Activated CD4-positive, alpha-beta T cell treated with anti-CD3 and anti-CD28 coated beads for 4 hours (primary cell): Measurements from ENCODE around the gene PDZRN3.
"Not testable (repeated sequence)": the region's sequence is repeated elsewhere in the genome, so short reads cannot be mapped to it uniquely, and the experiment has no call there.

Experiments
- DNase-seq, 2 donors: peaks; one replicate each; pipeline ENCODE4 v3.0.0-alpha.2; 2020

PDZRN3 gene

DNA sequence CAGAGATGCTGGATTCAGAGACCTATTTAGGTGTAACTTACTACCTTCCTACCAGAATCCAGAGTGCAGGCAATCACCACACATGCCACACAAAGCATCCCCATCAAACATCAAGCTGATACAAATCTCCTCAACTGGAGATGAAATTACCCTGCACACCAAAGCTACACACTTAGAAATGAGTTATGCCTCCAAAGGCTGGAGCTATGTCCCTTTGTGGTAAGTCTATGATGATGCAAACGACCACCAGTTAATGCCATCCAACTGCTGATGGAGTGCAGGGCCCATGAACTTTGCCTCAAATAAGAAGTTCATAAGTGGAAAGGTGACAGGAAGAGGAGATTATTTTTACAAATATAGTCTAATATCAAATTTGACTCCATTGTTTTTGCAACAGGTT is 38.1 kb downstream of the PDZRN3 start:
- DNase-seq = no peak

DNA sequence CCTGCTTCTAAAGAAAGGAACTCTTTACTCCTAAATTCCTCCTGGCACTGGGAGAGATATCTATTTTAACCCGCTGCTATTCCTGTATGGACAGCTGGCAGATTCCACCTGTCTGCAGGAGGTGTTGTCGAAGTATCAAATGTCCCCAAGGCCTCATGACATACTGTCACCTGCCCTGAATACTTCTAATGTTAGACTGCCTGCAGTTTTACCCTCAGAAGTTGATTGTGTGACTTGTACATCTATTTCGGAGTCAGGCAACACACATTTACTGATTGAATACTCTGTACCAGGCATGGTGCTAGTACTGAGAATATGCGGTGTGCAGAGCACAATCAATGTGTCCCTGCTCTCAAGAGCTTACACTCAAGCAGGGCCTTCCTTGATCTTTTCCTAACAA is 38.6 kb downstream of the PDZRN3 start:
- no peak for DNase-seq

DNA sequence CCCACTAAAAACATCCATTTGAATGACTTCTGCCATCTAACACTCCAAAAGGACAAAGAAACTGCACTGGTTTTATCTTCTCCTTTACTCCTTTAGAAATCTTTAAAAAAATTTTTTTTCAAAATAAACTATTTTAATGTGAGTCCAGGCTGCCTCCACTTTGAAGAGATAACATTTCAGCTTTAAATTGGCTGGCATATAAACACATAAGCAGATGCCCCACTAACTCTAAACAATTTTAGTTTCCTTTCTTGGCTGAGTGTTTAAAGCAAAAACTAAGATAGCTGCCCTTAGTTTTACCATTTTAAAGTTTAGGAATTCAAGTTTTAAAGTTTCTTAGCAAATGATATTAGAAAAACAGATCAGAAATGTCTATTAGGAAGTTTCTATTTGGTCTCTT is 39.9 kb downstream of the PDZRN3 start:
- no peak for DNase-seq

DNA sequence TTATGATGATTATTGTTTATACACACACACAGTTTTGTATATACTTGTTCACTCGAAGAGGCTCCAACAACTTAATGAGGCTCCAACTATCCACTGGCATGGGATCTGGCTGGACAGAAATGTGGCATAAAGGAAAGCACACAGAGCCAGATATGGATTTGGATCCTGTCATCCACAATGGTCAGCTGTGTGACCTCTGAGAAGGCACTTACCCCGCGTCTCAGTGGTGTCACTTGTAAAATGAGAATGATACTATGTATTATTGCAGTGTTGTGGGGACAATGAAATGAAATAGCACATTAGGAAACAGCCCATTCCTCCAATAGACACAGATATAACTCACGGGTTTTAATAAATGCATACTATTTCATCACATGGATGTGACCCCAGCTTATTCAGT is 42.2 kb downstream of the PDZRN3 start:
- no peak for DNase-seq

DNA sequence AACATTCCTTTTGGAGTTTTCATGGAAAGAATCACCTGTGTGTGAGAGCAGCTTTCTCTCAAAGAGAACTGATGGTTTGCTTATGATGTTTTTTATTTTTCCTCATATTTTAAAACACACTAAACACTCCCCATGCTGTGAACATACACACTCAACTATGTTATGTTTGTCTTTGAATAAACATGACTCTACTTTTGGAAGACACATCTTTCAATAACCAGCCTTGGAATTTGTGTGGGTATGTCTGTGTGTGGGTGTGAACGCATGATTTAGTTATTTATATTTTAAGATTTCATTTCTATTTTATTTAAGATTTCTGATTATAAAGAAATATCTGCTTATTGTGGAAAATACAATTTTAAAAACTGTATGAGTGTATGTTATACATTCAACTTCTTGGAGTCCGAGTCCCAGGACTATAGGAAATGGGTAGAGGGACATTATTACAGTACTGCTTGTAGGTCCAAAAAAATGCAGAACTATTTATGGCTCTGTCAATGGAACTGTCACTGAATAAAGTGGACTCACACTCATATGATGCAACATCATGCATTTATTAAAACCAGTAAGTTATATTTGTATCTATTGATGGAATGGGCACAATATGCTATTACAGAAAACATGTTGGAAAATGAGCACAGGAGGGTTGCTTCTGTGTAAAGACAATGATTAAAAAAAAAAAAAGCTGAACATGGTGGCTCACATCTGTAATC is 43.5 kb downstream of the PDZRN3 start:
- no peak for DNase-seq

DNA sequence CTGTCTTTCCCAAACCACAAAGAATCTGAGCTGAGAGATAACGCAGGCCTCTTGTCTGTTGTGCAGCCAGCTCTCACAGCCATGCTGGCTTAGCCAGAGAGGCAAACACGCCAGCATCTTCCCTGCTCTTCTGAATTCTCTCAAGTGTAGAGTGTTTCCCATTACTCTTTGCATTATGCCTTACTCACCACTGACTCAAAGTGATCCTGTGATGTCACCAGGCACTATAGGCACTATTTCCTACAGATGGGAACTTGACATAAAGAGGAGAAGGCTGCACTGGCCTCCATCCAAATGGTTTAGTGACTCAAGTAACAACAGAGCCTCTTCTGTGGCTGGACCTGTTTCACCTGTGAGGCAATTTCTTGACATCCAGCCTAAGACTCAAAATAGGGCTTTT is 44.4 kb downstream of the PDZRN3 start:
- no peak for DNase-seq

DNA sequence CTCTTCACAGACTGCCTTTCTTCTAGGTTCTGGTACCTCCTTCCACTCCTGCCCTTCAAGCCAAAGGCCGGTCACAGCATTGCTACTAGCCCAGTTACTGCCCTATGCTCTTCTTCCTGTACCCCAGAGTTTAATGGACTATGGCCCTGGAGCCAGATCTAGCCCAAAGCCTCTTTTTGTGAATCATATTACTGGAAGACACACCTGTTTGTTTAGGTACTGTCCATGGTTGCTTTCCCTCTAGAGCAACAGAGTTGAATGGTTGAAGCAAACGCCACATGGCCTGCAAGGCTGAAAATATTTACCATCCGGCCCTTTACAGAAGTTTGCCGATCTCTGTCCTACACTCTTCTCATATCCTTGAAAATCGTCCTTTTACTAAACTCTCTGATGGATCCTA is 47.0 kb downstream of the PDZRN3 start:
- no peak for DNase-seq

DNA sequence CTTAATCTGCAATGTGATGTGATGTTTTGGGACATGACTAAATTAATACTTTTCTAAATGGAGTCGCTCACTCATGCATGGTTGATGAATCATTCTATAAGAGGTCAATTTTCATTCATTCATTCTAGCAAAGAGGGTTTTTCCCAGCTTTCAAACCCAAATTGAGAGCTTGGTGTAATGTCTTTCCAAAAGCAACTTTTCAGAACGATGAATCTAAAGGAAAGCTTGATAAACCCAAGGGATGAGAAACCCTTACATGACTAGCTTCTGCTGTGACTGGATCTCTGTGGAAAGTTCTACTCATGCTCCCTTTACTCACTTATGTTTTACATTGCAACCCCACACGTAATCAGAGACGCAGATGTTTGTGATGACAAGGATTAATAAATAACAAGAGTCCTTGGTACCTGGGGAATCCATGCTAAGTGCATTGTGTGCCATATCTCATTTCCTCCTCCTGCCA is 47.7 kb downstream of the PDZRN3 start:
- no peak for DNase-seq

DNA sequence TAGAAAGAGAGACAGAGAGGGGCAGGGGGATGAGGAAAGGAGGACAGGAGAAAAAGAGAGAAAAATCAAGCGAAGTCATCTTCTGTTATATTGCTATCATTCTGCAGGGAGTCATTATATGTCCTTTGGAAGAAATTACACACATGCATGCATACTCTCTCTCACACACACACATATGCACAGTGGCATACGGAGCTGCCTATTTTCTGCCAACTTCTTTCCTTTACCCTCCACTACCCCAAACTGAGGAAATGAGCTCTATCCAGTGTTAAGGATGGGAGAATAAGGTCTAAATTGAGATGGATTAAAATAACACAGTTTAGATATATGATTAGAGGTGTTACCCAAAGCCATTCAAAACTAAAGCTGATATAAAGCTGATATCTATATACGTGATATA is 48.8 kb downstream of the PDZRN3 start:
- DNase-seq = no peak

DNA sequence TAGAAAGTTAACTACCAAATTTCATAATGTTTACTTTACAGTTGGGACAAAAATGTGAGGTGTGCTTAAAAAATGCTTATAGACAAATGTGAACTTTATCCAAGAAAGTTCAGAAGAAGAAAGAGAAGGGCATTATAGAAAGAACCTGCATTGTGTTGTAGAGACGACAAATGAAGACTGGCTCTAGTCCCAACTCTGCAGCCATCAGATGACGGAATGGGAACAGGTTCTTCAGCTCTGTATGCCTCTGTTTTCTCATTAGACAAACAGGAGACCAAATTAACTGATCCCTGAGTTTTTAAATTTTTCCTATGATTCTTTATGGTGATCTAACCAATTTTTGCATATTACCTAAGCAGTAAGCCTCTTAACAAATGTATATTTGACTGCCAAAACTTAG is 49.2 kb downstream of the PDZRN3 start:
- DNase-seq = no peak

DNA sequence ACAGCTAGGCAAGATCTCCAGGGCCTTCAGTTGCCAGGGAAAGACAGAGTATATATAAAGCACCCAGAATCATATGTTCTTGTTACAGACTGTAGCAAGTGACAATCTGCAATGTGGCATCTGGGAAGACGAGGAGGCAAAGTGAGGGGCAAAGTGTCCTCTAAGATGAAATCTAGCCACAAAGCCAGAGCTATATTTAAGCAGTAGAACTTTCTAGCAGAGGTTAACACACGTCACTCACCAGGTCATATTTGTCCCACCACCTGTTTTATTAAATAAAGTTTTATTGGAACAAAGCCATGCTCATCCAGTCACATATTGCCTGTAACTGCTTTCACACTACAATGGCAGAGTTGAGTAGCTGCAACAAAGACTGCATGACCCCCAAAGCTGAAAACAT is 51.5 kb downstream of the PDZRN3 start:
- no peak for DNase-seq

DNA sequence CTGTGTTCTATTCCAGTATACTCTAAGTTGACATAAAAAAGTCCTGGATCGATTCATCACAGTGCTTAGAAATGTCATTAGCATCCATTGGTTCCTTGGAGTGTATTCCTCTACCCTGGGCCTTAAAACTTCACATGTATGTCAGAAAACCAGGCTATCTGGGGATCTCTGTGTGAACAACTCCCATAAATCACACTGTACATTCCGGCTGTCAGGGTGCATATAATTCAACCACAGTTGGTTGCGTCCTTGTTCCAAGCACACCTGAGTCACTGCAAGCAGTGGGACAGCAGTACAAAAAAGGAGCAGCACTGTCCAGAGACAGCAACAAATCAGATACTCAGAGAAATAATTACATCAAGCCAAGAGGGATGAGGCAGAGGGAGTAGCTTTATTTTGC is 52.4 kb downstream of the PDZRN3 start:
- DNase-seq = no peak

DNA sequence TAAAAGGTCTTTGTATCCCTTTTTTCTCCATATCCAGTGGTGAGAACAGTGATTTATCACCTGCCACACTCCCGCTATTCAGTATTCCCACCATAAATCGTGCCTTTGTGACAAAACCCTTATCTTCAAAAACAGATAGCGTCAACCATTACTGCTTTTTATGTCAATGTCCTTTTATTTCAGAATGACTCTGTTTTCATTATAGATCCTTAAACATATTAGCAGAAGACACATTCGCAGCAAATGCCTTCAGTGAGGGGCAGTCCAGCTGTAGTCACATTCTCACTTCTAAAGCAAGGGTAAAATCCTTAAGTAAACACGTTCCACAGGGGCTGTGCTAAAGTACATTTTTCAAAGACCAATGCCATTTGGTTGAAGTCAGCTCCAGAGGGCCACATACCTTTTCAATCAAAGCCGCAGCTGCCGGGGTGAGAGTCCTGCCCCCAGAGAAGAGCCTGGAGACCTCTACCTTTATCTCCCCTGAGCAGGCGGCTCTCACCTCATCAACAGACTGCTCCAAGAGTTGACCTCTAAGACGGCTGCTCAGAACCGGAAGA is 53.4 kb downstream of the PDZRN3 start:
- no peak for DNase-seq

DNA sequence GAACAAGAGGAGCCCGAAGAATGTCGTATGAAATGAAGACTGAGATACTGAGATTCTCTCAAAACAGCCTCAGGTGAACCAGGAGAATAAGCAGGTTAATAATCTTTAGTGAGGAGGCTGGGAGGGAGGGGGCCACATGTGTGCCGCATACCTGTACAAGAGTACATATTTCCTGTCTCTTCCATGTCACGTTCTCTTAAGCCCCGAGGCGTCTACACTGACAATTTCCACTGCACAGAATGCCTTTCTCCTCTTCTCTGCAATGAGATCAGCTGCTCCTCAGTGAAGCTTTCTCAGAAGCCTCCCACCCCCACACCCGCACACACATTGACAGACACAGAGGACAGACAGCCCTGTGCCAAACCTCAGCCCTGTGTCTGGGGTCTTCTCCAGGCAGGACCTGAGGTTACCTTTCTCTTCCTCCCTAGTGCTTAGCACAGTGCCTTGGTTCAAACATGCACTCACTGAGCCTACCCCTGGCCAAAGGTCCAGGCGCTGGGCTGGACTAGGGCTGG is 55.4 kb downstream of the PDZRN3 start:
- DNase-seq = no peak

DNA sequence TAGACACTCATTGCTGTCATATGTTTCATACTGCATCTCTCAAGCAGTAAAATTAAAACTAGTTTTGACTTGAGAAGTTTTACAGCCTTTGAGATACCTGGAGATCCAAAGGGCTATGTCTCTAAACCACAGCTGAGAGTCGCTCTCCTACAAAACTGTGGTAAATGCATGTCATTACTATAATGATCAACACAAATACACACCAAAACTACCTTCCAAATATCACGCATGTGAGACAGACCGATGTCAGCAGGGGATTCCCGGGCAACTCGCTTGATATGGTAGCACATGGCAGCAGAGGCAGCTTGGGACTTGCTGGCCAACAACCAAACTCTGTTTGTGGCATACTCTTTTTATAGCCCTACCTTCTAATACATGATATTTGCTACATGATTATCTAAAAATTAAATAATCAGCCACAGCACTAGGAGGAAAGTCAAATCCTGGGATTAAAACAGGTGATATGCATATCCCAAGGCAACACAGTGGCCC is 56.3 kb downstream of the PDZRN3 start:
- no peak for DNase-seq

DNA sequence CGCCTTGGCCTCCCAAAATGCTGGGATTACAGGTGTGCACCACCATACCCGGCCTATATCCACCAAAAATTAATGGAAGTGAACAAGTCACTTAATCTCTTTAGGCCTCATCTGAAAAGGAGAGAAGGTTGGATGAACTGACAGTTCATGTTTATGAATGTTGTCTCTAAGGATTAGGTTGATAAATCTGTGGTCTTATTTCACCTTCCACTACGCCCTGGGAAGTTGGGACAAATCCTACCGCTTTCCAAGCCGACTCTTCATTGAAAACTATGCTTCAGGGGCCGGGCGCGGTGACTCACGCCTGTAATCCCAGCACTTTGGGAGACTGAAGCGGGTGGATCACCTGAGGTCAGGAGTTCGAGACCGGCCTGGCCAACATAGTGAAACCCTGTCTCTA is 59.4 kb downstream of the PDZRN3 start:
- not testable (repeated sequence) for DNase-seq

DNA sequence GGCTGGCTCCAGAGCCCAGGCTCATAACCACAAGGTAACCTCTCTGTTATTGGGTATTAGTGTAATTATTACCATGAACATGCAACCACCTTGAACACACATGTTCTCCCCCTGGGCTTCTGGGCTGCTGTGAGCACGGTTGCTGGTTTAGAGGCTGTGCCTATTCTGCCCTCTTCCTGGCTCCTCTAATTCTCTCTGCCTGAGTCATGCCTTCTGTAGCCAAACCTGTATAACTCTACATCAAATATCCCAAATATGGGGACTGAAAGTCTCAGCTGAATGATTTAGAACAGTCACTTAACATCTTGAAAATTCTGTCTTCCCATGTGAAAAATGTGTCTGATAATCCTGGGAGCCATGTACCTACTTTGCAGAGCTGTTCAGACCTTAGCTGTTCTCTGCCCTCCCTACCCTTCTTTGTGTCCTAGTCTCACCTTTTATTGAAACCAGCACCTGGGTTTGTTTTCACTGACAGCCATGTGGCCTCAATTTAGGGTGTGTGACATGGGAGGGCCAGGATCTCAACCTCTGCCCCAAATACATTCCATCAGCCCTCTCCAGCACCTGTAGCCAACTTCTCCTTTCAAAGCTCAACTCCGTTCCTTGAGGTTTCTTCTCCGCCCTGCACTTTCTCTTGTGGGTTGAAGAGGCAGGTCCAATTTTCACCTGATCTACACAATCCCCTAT is 60.7 kb downstream of the PDZRN3 start:
- DNase-seq = no peak

DNA sequence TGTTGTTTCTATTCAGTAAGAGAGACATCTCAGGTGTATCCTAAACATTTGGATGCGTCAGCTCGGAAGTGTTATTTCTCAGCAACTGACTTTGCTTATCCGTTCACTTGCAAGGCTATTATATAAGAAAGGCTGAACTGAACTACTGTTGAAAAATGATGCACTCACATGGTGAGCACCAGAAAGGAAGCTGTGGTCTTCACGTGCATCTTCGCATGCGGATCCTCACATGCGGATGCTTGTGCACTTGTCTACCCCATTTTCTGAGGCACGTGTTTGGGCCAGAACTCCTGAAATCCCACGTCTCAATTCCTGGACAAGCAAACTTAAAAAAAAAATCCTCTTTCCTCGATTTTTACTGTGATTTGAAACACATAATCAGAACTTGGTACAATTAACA is 63.2 kb downstream of the PDZRN3 start:
- no peak for DNase-seq

DNA sequence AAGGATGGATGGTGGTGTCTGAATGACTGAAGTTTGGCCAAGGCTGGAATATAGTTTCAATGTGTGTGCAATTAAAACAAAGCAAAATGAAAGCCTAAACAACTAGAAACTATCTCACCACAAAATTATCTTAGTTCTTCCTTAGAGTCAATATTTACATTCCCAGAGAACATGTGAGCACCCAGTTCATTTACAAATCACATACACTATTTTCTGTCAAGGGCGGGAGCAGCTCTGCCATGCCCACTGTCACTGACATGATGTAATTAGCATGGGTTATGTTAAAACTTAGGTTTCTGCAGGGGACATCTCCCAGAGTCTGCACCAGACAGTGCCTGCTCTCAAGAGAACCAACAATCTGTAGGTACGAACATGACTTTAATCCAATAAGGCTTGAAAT is 65.0 kb downstream of the PDZRN3 start:
- DNase-seq = no peak

DNA sequence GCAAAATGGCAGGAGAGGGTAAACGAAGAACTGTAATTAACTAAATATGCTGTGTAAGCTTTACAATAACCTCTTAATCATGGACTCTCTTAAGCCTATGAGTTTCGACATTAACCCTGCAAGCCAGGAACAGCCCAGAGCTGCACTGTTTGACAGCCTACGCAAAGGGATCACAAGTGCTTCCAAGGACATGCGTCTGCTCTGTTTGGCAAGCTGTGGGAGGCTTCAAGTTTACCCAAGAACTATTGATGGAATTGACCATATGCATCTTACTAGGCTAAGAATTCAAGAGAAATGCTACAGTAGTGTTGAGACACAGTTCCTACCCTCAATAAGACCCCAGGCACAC is 66.0 kb downstream of the PDZRN3 start:
- DNase-seq = no peak

DNA sequence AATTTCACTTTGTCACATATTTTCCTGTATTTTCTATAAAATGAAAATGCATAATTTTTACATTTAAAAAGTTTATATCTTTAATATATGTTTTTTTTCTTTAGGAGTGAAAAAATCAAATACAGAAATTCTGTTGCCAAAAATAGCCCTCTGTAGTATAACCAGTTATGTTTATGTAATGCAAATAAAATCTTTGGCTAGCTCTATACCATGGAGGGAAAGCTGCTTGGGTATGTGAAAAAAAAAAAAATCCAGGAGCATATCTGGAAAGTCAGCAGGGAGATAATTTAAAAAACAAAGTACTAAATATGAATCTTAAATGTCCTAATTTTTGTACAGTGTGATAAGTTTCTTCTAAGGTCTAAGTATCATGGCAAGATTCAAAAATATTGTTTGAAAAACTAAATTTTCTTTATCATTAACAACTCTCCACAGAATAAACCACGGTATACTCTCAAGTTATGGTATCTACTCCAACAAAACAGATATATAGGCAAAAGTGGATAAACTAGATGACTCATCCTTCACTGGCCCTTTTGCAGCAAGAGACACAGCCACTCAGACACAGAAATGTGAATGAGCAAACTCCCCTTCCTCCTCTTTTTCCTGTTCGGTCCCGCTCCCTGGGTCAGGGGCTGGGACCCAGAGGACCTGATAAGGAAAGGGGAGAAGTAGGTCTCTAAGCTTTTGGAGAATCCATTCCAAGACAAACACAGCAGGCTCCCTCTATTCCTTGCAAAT is 66.6 kb downstream of the PDZRN3 start:
- no peak for DNase-seq

DNA sequence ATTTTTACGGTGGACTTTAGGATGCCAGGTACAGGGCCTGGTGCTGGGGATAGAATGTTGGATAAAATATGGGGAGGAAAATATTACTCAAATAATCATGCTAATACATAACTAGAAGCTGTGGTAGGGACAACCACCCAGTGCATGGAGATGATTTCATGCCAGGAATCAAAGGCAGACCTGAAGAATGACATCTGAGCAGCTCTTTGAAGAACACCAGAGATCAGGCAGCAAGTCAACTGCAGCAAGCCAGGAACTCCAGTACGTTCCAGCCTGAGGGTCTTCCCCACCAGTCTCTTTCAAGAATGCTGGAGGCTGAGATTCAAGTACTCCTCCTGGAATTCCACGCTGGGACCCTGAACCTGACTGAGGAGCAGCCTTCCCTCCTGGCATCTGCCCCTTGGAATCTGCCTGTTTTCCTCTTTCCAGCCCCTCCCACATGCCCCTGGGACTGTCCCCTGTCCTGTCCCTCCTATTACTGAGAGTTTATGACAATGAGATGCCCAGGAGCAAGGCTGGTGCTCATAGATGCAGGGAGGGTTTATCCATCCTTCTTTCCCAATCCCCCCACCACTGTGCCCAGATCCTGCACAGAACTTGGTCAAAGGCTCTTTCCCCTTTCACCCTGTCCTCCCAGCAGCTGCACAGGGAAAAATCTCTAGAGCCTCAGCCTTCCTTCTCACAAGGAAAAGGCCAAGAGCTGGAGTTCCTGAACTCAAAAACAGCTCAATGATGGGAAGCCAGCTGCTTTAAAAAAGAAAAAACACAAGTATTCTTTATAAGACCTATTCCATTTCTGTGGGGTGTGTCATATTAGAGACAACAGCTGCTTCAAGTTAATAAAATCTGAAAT is 68.0 kb downstream of the PDZRN3 start:
- DNase-seq = no peak

DNA sequence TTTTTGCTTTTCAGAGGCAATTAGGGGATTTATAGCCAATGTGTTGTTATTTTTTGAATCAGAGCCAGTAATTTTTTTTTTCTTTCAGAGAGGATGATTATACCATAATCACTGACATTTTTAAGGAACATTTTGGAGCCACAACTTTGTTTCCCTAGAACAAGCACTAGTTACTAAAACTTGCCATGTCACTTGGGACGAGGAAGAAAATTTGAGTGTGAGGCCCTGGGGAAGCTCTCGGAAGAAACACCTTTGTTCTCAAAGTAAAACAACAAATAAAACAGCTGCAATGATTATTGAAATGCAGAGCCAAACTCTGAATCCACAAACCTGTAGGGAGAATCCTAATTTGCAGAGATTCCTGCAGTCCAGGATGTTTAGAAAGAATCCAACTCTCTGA is 69.7 kb downstream of the PDZRN3 start:
- DNase-seq = no peak
